ENCODE data around the gene SMAD3. TPM values are rescaled to one million over a fixed set of nuclear protein-coding genes. Genes with fewer than 3 reads are reported as not detected.
"Not testable (repeated sequence)": the region's sequence is repeated elsewhere in the genome, so short reads cannot be mapped to it uniquely, and the experiment has no call there.

SMAD3 gene
- total RNA-seq, result 10 to 100 TPM; 33.7 to 40.8 TPM

DNA sequence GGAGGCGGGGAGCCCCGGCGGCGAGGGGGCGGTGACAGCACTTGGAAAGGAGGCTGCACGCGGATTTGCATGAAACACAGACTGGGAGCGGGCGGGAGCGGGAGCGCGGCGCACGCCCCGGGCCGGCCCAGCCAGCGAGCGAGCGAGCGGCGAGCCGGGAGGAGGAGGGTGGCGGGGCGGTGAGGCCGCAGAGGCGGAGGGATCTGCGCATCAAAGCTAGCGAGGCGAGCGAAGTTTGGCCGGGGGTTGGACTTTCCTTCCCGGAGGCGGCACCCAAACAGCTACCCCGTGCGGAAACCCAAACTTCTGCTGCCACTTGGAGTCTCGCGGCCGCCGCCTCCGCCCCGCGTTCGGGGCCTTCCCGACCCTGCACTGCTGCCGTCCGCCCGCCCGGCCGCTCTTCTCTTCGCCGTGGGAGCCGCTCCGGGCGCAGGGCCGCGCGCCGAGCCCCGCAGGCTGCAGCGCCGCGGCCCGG is at the start of gene SMAD3:
Gene SMAD3 (plus strand): TSS at position 72 of the 475 bp plus-strand sequence. CDS start 553 bp downstream, outside the sequence.
- peaks cover 17% of the 10 kb centered on the region for H3K27me3 Mint-ChIP-seq
- POLR2A ChIA-PET, result interaction anchor here (0.6 to 0.9 kb wide), 3 partner anchors 13 to 35 kb away, joined by 4 to 7 read pairs (median 4); no protein-coding TSS in a partner anchor
- peaks cover 12% of the 10 kb centered on the region for H3K36me3 Mint-ChIP-seq (ENCODE audit: low read depth)
- peak within 1 kb of the TSS; percentile 91 for H3K4me3 Mint-ChIP-seq
- DNase-seq (peak; percentile 85), ATAC-seq (peak; percentile 39)
- H3K27ac Mint-ChIP-seq, result peak within 1 kb of the TSS; percentile 92
- CTCF ChIA-PET, result interaction anchor here (0.7 to 1.2 kb wide), 3 partner anchors 25 to 51 kb away, joined by 4 to 5 read pairs (median 4); no protein-coding TSS in a partner anchor
- H3K4me1 Mint-ChIP-seq, result peaks cover 47% of the 10 kb centered on the region
- no peaks in the 10 kb centered on the region for H3K9me3 Mint-ChIP-seq (ENCODE audit: low read depth)
- intact Hi-C loops (cut with DNase I, micrococcal nuclease), result loop anchor here (2.0 to 5.0 kb wide), 3 partner anchors 33 to 113 kb away; no protein-coding TSS in a partner anchor

DNA sequence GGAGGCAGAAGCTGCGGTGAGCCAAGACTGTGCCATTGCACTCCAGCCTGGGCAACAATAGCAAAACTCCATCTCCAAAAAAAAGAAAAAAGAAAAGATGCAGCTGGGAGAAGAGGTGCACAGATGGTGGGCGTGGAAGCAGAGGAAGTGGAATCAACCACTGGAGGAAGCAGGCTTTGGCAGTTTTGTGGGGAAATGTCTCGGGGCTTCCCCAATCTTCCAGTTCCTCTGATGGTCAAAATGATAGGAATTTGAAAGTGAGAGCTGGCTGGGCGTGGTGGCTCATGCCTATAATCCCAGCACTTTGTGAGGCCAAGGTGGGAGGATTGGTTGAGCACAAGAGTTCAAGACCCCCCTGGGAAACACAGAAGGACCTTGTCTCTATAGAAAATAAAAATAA is 48.1 kb upstream of the SMAD3 start:
- Mint-ChIP-seq H3K4me1 (peaks cover 3% of the 10 kb centered on the region), H3K4me3 (no peak overlapping the region), H3K27ac (no peak overlapping the region), H3K36me3 (ENCODE audit: low read depth) (no peaks in the 10 kb centered on the region), H3K27me3 (no peaks in the 10 kb centered on the region), H3K9me3 (ENCODE audit: low read depth) (no peaks in the 10 kb centered on the region)
- ChIA-PET POLR2A (interaction anchor here (0.6 kb wide), 1 partner anchor 15 kb away, joined by 3 read pairs; no protein-coding TSS in a partner anchor), CTCF (no interaction called here)
- DNase-seq, result no peak
- intact Hi-C loops (cut with DNase I, micrococcal nuclease), result no loop called here
- ATAC-seq, result no peak

DNA sequence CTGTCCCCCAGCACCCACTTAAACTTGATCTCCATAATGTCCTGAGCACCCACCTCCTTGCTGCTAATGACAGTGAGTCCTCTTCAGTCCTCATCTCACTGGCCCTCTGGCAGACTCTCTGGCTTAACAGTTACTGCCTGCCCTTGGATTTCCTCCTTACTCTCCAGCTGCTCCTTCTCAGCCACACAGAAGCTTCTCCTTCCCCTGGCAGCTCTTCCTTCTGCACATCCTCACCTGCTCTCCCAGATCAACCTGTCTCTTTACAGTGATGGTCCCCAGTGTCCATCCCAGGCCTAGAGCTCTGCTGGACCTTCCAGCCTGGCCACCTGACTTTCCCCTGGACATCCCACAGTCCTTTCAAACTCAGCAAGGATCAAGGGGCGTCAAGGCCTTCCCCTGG is 47.4 kb upstream of the SMAD3 start:
- H3K4me3 Mint-ChIP-seq, result no peak overlapping the region
- intact Hi-C loops (cut with DNase I, micrococcal nuclease), result no loop called here
- H3K9me3 Mint-ChIP-seq (ENCODE audit: low read depth), result no peaks in the 10 kb centered on the region
- H3K36me3 Mint-ChIP-seq (ENCODE audit: low read depth), result no peaks in the 10 kb centered on the region
- H3K4me1 Mint-ChIP-seq, result peaks cover 3% of the 10 kb centered on the region
- no peak overlapping the region for H3K27ac Mint-ChIP-seq
- ATAC-seq (no peak), DNase-seq (no peak)
- no peaks in the 10 kb centered on the region for H3K27me3 Mint-ChIP-seq
- ChIA-PET POLR2A (interaction anchor here (0.6 kb wide), 1 partner anchor 338 kb away, joined by 3 read pairs; no protein-coding TSS in a partner anchor), CTCF (interaction anchor here (0.7 to 1.0 kb wide), 5 partner anchors 16 to 264 kb away, joined by 3 to 4 read pairs (median 3); no protein-coding TSS in a partner anchor)

DNA sequence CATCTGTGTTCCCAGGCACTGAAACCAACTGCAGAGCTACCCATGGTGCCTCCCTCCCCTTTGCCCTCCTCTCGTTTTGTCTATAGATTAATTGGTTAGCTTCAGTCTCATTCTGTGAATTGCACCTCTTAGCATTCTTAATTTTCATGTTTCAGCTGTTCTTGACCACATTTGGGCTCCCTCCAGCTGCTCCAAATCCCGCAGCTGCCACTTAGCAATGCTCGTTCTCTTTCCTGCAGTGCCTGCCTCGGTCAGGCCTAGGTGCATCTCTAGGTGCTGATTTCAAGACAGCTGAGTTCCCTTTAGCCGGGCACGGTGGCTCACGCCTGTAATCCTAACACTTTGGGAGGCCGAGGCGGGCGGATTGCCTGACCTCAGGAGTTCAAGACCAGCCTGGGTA is 47.0 kb upstream of the SMAD3 start:
- Mint-ChIP-seq H3K27me3 (no peaks in the 10 kb centered on the region), H3K9me3 (ENCODE audit: low read depth) (no peaks in the 10 kb centered on the region), H3K4me1 (peaks cover 3% of the 10 kb centered on the region), H3K4me3 (no peak overlapping the region), H3K36me3 (ENCODE audit: low read depth) (no peaks in the 10 kb centered on the region), H3K27ac (no peak overlapping the region)
- POLR2A ChIA-PET, result interaction anchor here (0.6 kb wide), 1 partner anchor 338 kb away, joined by 3 read pairs; no protein-coding TSS in a partner anchor
- intact Hi-C loops (cut with DNase I, micrococcal nuclease), result no loop called here
- DNase-seq (no peak), ATAC-seq (no peak)
- CTCF ChIA-PET, result interaction anchor here (0.6 to 1.0 kb wide), 6 partner anchors 16 to 263 kb away, joined by 3 to 4 read pairs (median 3); no protein-coding TSS in a partner anchor

DNA sequence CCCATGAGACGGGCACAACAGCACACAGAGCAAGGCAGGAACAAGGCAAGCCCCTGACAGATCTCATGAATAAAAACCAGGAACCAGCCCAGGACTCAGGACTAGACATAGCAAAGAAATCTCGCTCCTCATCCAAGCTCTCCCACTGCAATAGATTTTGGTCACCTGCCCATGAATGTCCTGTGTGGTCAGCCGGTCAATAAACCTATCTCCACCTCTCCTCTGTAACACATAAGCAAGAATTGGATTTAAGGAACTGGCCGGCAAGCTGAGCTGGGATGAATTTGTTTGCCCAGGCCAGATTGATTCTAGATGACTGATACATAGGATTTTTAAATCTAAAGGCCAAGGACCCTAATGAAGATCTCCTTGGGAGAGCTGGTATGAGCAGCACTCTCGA is 46.3 kb upstream of the SMAD3 start:
- no peaks in the 10 kb centered on the region for H3K36me3 Mint-ChIP-seq (ENCODE audit: low read depth)
- H3K4me3 Mint-ChIP-seq, result no peak overlapping the region
- H3K9me3 Mint-ChIP-seq (ENCODE audit: low read depth), result no peaks in the 10 kb centered on the region
- H3K4me1 Mint-ChIP-seq, result peaks cover 9% of the 10 kb centered on the region
- no peaks in the 10 kb centered on the region for H3K27me3 Mint-ChIP-seq
- no peak overlapping the region for H3K27ac Mint-ChIP-seq
- CTCF ChIA-PET, result interaction anchor here (1.0 to 1.6 kb wide), 3 partner anchors 61 to 138 kb away, joined by 3 to 4 read pairs (median 4); no protein-coding TSS in a partner anchor
- no peak for DNase-seq
- no peak for ATAC-seq
- intact Hi-C loops (cut with DNase I, micrococcal nuclease), result no loop called here
- POLR2A ChIA-PET, result no interaction called here

DNA sequence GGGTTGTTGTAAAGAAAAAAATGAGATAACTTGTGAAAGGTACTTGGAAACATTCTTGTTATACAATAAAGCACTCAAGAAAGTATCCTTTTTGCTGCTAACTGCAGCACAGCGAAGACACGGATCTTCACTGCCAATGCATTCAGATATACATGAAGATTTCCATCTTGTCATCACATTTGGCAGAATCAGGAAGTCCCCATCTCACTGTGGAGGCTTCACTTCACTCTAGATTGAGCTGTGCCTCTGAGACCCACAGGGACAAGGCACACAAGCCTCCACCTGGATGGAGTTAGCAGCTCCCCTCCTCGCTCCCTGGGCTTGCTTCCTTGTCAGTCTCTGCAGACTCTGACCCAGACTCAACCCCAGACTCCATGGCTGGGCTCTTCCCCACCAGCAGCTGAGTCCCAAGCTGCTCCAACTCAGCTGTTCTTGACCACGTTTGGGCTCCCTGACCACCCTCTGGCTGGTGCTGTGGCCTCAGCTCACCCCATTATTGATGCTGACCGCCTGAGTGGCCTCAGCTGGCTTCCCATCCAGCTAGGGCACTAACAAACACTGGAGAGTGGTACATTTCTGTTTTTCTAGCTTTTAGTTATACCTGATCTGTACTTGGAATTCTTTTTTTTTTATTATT is 45.4 kb upstream of the SMAD3 start:
- intact Hi-C loops (cut with DNase I, micrococcal nuclease), result loop anchor here in 1 of 2 experiments (10.0 kb wide), 1 partner anchor 725 kb away; no protein-coding TSS in a partner anchor
- Mint-ChIP-seq H3K27ac (no peak overlapping the region), H3K27me3 (no peaks in the 10 kb centered on the region), H3K36me3 (ENCODE audit: low read depth) (no peaks in the 10 kb centered on the region), H3K4me1 (peaks cover 19% of the 10 kb centered on the region), H3K9me3 (ENCODE audit: low read depth) (no peaks in the 10 kb centered on the region), H3K4me3 (no peak overlapping the region)
- CTCF ChIA-PET, result interaction anchor here (0.7 to 1.6 kb wide), 5 partner anchors 11 to 295 kb away, joined by 3 to 4 read pairs (median 3); no protein-coding TSS in a partner anchor
- DNase-seq (no peak), ATAC-seq (no peak)
- POLR2A ChIA-PET, result no interaction called here

DNA sequence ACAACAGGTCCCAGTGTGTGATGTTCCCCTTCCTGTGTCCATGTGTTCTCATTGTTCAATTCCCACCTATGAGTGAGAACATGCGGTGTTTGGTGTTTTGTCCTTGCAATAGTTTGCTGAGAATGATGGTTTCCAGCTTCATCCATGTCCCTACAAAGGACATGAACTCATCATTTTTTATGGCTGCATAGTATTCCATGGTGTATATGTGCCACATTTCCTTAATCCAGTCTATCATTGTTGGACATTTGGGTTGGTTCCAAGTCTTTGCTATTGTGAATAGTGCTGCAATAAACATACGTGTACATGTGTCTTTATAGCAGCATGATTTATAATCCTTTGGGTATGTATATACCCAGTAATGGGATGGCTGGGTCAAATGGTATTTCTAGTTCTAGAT is 44.7 kb upstream of the SMAD3 start:
- H3K9me3 Mint-ChIP-seq (ENCODE audit: low read depth); POLR2A ChIA-PET; H3K4me3 Mint-ChIP-seq; H3K27ac Mint-ChIP-seq; ATAC-seq; DNase-seq; H3K36me3 Mint-ChIP-seq (ENCODE audit: low read depth); H3K27me3 Mint-ChIP-seq: not testable (repeated sequence)
- intact Hi-C loops (cut with DNase I, micrococcal nuclease), result loop anchor here in 1 of 2 experiments (10.0 kb wide), 1 partner anchor 724 kb away; no protein-coding TSS in a partner anchor
- H3K4me1 Mint-ChIP-seq, result peaks cover 24% of the 10 kb centered on the region
- CTCF ChIA-PET, result interaction anchor here (0.7 to 1.6 kb wide), 2 partner anchors 10 to 60 kb away, joined by 3 to 4 read pairs; no protein-coding TSS in a partner anchor

DNA sequence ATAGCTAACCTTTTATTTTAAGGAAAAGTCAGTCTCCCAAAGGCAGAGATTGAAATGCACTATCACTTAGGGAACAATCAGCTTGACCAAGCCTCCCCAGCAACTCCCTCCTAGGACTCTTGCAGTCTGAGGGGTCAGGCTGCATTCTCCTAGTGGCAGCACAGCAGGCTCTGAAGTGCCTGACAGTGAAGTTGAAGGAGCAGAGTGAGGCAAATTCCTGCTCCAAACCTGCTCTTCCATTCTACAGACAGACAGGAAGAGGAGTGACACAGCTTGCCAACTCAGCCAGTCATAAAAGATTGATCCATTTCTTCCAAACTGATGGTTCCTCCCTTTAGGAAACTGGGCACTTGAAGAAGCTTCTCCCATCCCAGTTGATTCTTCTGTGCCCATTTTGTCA is 43.9 kb upstream of the SMAD3 start:
- CTCF ChIA-PET, result interaction anchor here (0.7 to 0.9 kb wide), 3 partner anchors 9 to 422 kb away, joined by 3 read pairs; no protein-coding TSS in a partner anchor
- intact Hi-C loops (cut with DNase I, micrococcal nuclease), result loop anchor here in 1 of 2 experiments (10.0 kb wide), 1 partner anchor 723 kb away; no protein-coding TSS in a partner anchor

DNA sequence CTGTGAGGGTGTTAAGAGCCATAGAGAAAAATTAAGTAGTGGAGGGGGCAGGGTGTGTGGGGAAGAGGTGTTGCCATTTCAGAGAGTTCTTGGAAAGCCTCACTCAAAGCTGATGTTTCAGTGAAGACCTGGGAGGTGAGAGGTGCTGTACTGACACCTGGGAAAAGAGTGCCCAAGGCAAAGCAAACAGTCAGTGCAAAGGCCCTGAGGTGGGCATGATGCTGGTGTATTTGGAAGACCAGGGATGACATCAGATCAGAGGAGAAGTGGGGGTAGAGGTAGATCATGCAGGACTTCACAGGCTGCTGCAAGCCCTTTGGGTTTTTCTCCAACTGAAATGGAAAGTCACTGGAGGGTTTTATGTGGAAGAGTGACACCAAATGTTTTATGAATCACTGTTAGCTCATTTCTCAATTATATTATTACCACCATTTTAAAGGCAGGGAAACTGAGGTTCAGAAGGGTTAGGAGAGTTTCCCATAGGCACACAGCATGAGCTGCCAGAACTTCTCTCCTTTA is 42.8 kb upstream of the SMAD3 start:
- Mint-ChIP-seq H3K27ac (no peak overlapping the region), H3K27me3 (peaks cover 6% of the 10 kb centered on the region), H3K36me3 (ENCODE audit: low read depth) (no peaks in the 10 kb centered on the region), H3K9me3 (ENCODE audit: low read depth) (no peaks in the 10 kb centered on the region), H3K4me3 (no peak overlapping the region), H3K4me1 (peaks cover 26% of the 10 kb centered on the region)
- DNase-seq (no peak), ATAC-seq (no peak)
- POLR2A ChIA-PET, result no interaction called here
- CTCF ChIA-PET, result interaction anchor here (0.9 kb wide), 1 partner anchor 20 kb away, joined by 3 read pairs; no protein-coding TSS in a partner anchor
- intact Hi-C loops (cut with DNase I, micrococcal nuclease), result loop anchor here in 1 of 2 experiments (10.0 kb wide), 1 partner anchor 722 kb away; no protein-coding TSS in a partner anchor

More for the DNA sequence above, 43.9 kb upstream of the SMAD3 start:
- H3K27ac Mint-ChIP-seq, result no peak overlapping the region
- no peaks in the 10 kb centered on the region for H3K36me3 Mint-ChIP-seq (ENCODE audit: low read depth)
- peaks cover 4% of the 10 kb centered on the region for H3K27me3 Mint-ChIP-seq
- ATAC-seq (no peak), DNase-seq (no peak)
- no peaks in the 10 kb centered on the region for H3K9me3 Mint-ChIP-seq (ENCODE audit: low read depth)
- peaks cover 27% of the 10 kb centered on the region for H3K4me1 Mint-ChIP-seq
- POLR2A ChIA-PET, result no interaction called here
- H3K4me3 Mint-ChIP-seq, result no peak overlapping the region

DNA sequence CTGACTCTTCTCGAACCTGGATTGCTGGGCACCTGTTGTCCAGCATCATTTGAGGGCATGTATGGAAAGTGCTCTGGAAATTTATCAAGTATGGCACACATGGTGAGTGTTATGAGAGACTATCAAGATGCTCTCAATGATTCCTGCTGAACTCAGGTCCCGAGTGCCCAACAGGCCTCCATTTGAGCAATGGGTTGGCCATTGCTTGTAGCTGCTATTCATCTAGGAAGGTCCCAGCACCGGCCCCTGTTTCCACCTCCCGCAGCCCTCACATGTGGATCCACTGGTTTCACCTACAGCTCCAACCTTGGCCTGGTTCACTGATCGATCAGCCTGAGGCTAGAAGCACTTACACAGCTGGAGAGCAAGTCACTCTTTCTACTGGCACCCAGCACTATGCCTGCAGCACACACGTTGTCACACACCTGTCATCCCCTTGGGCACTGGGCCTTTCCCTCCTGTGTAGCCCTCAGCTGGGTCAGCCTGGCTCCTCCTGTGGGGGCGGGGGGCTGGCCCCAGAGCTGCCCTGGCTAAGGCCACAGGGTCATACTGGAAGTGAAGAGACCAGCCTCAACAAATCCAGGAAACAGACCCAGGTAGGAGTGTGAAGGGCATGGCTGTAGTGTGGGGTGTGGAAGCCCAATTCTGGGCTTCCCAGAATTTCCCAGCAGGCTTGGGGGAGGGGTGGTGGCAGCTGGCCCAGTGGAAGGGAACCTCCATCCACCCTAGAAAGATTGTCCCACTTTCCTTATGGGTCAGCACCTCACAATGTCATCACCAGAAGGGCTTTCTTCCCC is 41.7 kb upstream of the SMAD3 start:
- DNase-seq (no peak), ATAC-seq (no peak)
- H3K9me3 Mint-ChIP-seq (ENCODE audit: low read depth), result no peaks in the 10 kb centered on the region
- no peak overlapping the region for H3K4me3 Mint-ChIP-seq
- H3K27ac Mint-ChIP-seq, result peak overlapping the region; percentile 53
- no peaks in the 10 kb centered on the region for H3K36me3 Mint-ChIP-seq (ENCODE audit: low read depth)
- peaks cover 34% of the 10 kb centered on the region for H3K4me1 Mint-ChIP-seq
- intact Hi-C loops (cut with DNase I, micrococcal nuclease), result loop anchor here in 1 of 2 experiments (1.0 to 10.0 kb wide), 2 partner anchors 284 to 721 kb away; no protein-coding TSS in a partner anchor
- ChIA-PET POLR2A (no interaction called here), CTCF (interaction anchor here (0.9 kb wide), 2 partner anchors 19 to 77 kb away, joined by 3 read pairs; no protein-coding TSS in a partner anchor)
- H3K27me3 Mint-ChIP-seq, result peaks cover 6% of the 10 kb centered on the region
